IMR-90 (cell line): ENCODE data around the gene MEGF6. TPM values are rescaled to one million over a fixed set of nuclear protein-coding genes. Genes with fewer than 3 reads are reported as not detected.

Experiments used
- ATAC-seq: fragments of 200-7000 bp; cut with Tn5 transposase; 2 replicates; pipeline ENCODE4 v1.9.1; 2020; ENCODE audit warnings: low read depth, mild to moderate bottlenecking, moderate library complexity
- BruUV-seq: library from RNA; stranded (reverse); fragments of 400-500 nt; replicated peaks from 2 replicates; lab custom pipeline; 2021; lab: Mats Ljungman, UMichigan
- CTCF ChIA-PET: fragments of 300-600 bp; formaldehyde crosslinking; extraction: SDS; loops from one replicate; lab custom pipeline; 2021; ENCODE audit warnings: antibody characterized with exemption; lab: Yijun Ruan, JAX
- POLR2A ChIA-PET: fragments of 300-600 bp; sonication (Branson Sonifier 250); formaldehyde crosslinking; loops from one replicate; lab custom pipeline; 2022; ENCODE audit warnings: antibody characterized with exemption; ENCODE audit not compliant: unreplicated experiment; lab: Charles Lee
- DNase-seq: peaks from one replicate; pipeline ENCODE4 v3.0.0; 2013
- H2AFZ ChIP-seq: replicated peaks from 2 replicates; pipeline ENCODE3; 2013; ENCODE audit warnings: low read length, mild to moderate bottlenecking; ENCODE audit not compliant: poor library complexity
- H2AK5ac ChIP-seq: 2 replicates; pipeline ENCODE4 v1.6.1; 2013; ENCODE audit warnings: low read depth, low read length, inconsistent platforms
- H2AK9ac ChIP-seq: replicated peaks from 2 replicates; pipeline ENCODE3; 2013; ENCODE audit warnings: mild to moderate bottlenecking, low read depth, low read length, moderate library complexity; ENCODE audit not compliant: poor library complexity
- H2BK120ac ChIP-seq: 2 replicates; pipeline ENCODE4 v1.6.1; 2013; ENCODE audit warnings: low read depth, low read length, inconsistent platforms
- H2BK15ac ChIP-seq: 3 replicates; pipeline ENCODE4 v1.6.1; 2013; ENCODE audit warnings: low read depth, low read length, inconsistent platforms
- H2BK20ac ChIP-seq: 2 replicates; pipeline ENCODE4 v1.6.1; 2013; ENCODE audit warnings: low read depth, mild to moderate bottlenecking, inconsistent platforms, low read length, moderate library complexity
- H2BK5ac ChIP-seq: 2 replicates; pipeline ENCODE4 v1.6.1; 2013; ENCODE audit warnings: mild to moderate bottlenecking, low read depth, low read length, inconsistent platforms; ENCODE audit not compliant: poor library complexity, severe bottlenecking
- H3K14ac ChIP-seq: replicated peaks from 2 replicates; pipeline ENCODE4 v1.6.1; 2013; ENCODE audit warnings: low read depth, low read length, inconsistent platforms
- H3K18ac ChIP-seq: 2 replicates; pipeline ENCODE4 v1.6.1; 2013; ENCODE audit warnings: low read depth, low read length, control low read depth
- H3K23ac ChIP-seq: 2 replicates; pipeline ENCODE4 v1.6.1; 2013; ENCODE audit warnings: low read depth, low read length, inconsistent platforms
- H3K27ac ChIP-seq: 2 replicates; pipeline ENCODE4 v1.5.1; 2013; ENCODE audit warnings: mild to moderate bottlenecking, control low read depth, low read length; ENCODE audit not compliant: insufficient read depth
- H3K27me3 ChIP-seq: 2 replicates; pipeline ENCODE4 v1.6.1; 2013; ENCODE audit warnings: low read length; ENCODE audit not compliant: control insufficient read depth, insufficient read depth
- H3K36me3 ChIP-seq: 2 replicates; pipeline ENCODE4 v1.6.1; 2013; ENCODE audit warnings: low read length, mixed read lengths; ENCODE audit not compliant: control insufficient read depth, insufficient read depth
- H3K4ac ChIP-seq: 2 replicates; pipeline ENCODE4 v1.6.1; 2013; ENCODE audit warnings: low read depth, low read length, inconsistent platforms
- H3K4me1 ChIP-seq: 2 replicates; pipeline ENCODE4 v1.6.1; 2013; ENCODE audit warnings: low read length, mixed read lengths; ENCODE audit not compliant: control insufficient read depth, insufficient read depth
- H3K4me2 ChIP-seq: 2 replicates; pipeline ENCODE4 v1.6.1; 2013; ENCODE audit warnings: low read depth, mild to moderate bottlenecking, control low read depth, low read length, moderate library complexity
- H3K4me3 ChIP-seq: 2 replicates; pipeline ENCODE4 v1.5.1; 2013; ENCODE audit warnings: low read depth, mild to moderate bottlenecking, control low read depth, low read length, moderate library complexity; ENCODE audit not compliant: insufficient read depth
- H3K56ac ChIP-seq: 2 replicates; pipeline ENCODE4 v1.6.1; 2013; ENCODE audit warnings: low read length, inconsistent platforms; ENCODE audit not compliant: insufficient read depth; ENCODE audit errors: extremely low read depth
- H3K79me1 ChIP-seq, 2 experiments: 2 replicates each; pipeline ENCODE4 v1.6.1; 2013; ENCODE audit warnings: low read length in 2 of 2, inconsistent platforms in 1 of 2, low read depth in 1 of 2
- H3K9ac ChIP-seq: 2 replicates; pipeline ENCODE4 v1.6.1; 2013; ENCODE audit warnings: low read depth, low read length, control low read depth
- H3K9me1 ChIP-seq: 2 replicates; pipeline ENCODE4 v1.6.1; 2013; ENCODE audit warnings: low read length, inconsistent platforms; ENCODE audit not compliant: insufficient read depth
- H3K9me3 ChIP-seq: 2 replicates; pipeline ENCODE4 v1.6.1; 2013; ENCODE audit warnings: low read length; ENCODE audit not compliant: control insufficient read depth, insufficient read depth
- H4K20me1 ChIP-seq: 2 replicates; pipeline ENCODE4 v1.6.1; 2013; ENCODE audit warnings: low read length, inconsistent platforms; ENCODE audit not compliant: insufficient read depth
- H4K5ac ChIP-seq: 2 replicates; pipeline ENCODE4 v1.6.1; 2013; ENCODE audit warnings: mild to moderate bottlenecking, low read depth, low read length, control low read depth
- H4K8ac ChIP-seq, 2 experiments: 2 replicates each; pipeline ENCODE4 v1.6.1; 2013; ENCODE audit warnings: low read depth in 2 of 2, low read length in 2 of 2, control low read depth in 1 of 2, inconsistent platforms in 1 of 2
- H4K91ac ChIP-seq: 2 replicates; pipeline ENCODE4 v1.6.1; 2013; ENCODE audit warnings: low read depth, low read length, inconsistent platforms; ENCODE audit not compliant: insufficient read depth
- BHLHE40 ChIP-seq: fragments of 150-350 bp; IDR thresholded peaks from 2 replicates; pipeline ENCODE4 v1.6.1; 2016; ENCODE audit warnings: mild to moderate bottlenecking, low read depth, low read length
- CEBPB ChIP-seq: IDR thresholded peaks from 2 replicates; pipeline ENCODE4 v1.6.1; 2012; ENCODE audit warnings: low read depth, low read length, improper control_type of control experiment
- CHD1 ChIP-seq: IDR thresholded peaks from 2 replicates; pipeline ENCODE4 v1.6.1; 2012; ENCODE audit warnings: low read depth, low read length, improper control_type of control experiment
- FOS ChIP-seq: fragments of 150-350 bp; IDR thresholded peaks from 2 replicates; pipeline ENCODE4 v1.6.1; 2016; ENCODE audit warnings: low read depth, low read length
- MAFK ChIP-seq: IDR thresholded peaks from 2 replicates; pipeline ENCODE4 v1.6.1; 2012; ENCODE audit warnings: low read depth, low read length, improper control_type of control experiment
- MAZ ChIP-seq: IDR thresholded peaks from 2 replicates; pipeline ENCODE4 v1.6.1; 2012; ENCODE audit warnings: low read depth, mild to moderate bottlenecking, low read length, improper control_type of control experiment, moderate library complexity, borderline replicate concordance
- MXI1 ChIP-seq: IDR thresholded peaks from 2 replicates; pipeline ENCODE4 v1.6.1; 2012; ENCODE audit warnings: low read depth, mild to moderate bottlenecking, low read length, moderate library complexity, borderline replicate concordance
- NFE2L2 ChIP-seq: fragments of 150-350 bp; IDR thresholded peaks from 2 replicates; pipeline ENCODE4 v1.6.1; 2016; ENCODE audit warnings: low read depth, mild to moderate bottlenecking, low read length
- RCOR1 ChIP-seq: IDR thresholded peaks from 2 replicates; pipeline ENCODE4 v1.6.1; 2012; ENCODE audit warnings: mild to moderate bottlenecking, low read length, improper control_type of control experiment; ENCODE audit not compliant: insufficient replicate concordance
- SMC3 ChIP-seq: fragments of 150-350 bp; IDR thresholded peaks from 2 replicates; pipeline ENCODE4 v1.6.1; 2016; ENCODE audit warnings: low read depth, mild to moderate bottlenecking, antibody characterized with exemption, low read length, moderate library complexity
- WGBS, 2 experiments: methylation state at CpG; one replicate each; pipeline versions ENCODE4 v1.1.5 to v1.1.7; 2013; ENCODE audit warnings: missing lambda C conversion rate in 2 of 2; ENCODE audit not compliant: insufficient read length in 1 of 2; ENCODE audit errors: extremely low coverage in 2 of 2; 5-methylcytosine and 5-hydroxymethylcytosine counted together
- dilution Hi-C: fragments of 300-500 bp; cut with HindIII; formaldehyde crosslinking; loops from one replicate; pipeline ENCODE4 v1.14.3; 2018; ENCODE audit warnings: low sequenced_read_pairs; ENCODE audit not compliant: unreplicated experiment
- in situ Hi-C: fragments of 300-500 bp; cut with MboI; formaldehyde crosslinking; loops from 3 replicates; pipeline ENCODE4 v1.14.3; 2019; ENCODE audit warnings: low sequenced_read_pairs, inconsistent platforms, mixed read lengths
- intact Hi-C: fragments of 100-400 bp; cut with micrococcal nuclease; formaldehyde crosslinking; loops from 2 replicates; pipeline ENCODE4 v1.10.0; 2022
- polyA plus RNA-seq, 3 experiments: library from polyadenylated mRNA; depleted of rRNA; stranded (reverse); fragments of >200 nt; gene quantifications; 2 replicates each; pipeline ENCODE4 v1.2.3, GENCODE V29; 2012; ENCODE audit warnings: low replicate concordance in 1 of 3
- total RNA-seq: library from RNA; depleted of rRNA; stranded (reverse); fragments of >200 nt; gene quantifications from 2 replicates; pipeline ENCODE4 v1.2.3, GENCODE V29; 2012
- TF ChIP-seq, protein P1 (sequence below): conservative IDR thresholded peaks from 2 replicates; pipeline ENCODE4 v1.5.1; 2012; ENCODE audit warnings: mild to moderate bottlenecking, low read depth, low read length, improper control_type of control experiment
- TF ChIP-seq, protein P2 (sequence below): fragments of 150-350 bp; IDR thresholded peaks from 2 replicates; pipeline ENCODE4 v1.6.1; 2016; ENCODE audit warnings: low read depth, mild to moderate bottlenecking, low read length, moderate library complexity, borderline replicate concordance
- TF ChIP-seq, protein P3 (sequence below): fragments of 150-350 bp; IDR thresholded peaks from 2 replicates; pipeline ENCODE4 v1.6.1; 2017; ENCODE audit warnings: mild to moderate bottlenecking, antibody characterized with exemption, low read length, low read depth

MEGF6 gene
- total and polyA plus RNA-seq, 2 of the 4 experiments (the other 2 are of a cell fraction) = 0.72 to 4.1 TPM

DNA sequence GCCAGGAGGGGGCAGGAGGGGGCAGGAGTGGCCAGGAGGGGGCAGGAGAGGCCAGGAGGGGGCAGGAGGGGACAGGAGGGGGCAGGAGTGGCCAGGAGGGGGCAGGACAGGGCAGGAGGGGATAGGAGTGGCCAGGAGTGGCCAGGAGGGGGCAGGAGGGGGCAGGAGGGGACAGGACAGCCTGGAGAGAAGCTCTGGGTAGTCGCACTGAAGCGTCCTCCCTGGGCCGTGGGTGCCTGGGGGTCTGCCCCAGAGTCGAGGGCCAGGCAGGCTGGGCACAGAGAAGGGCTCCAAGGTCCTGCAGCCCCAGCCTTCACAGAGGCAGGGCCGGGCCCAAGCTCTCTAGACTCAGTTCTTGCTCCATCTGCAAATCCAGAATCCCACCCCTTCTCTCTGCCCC lies 22.9 kb downstream of the MEGF6 start:
- H4K5ac ChIP-seq = no peak overlapping the region
- no peak overlapping the region for H4K91ac ChIP-seq
- H3K23ac ChIP-seq = no peak overlapping the region
- no peaks in the 10 kb centered on the region for H3K79me1 ChIP-seq
- no peaks in the 10 kb centered on the region; the same call in 1 of the 2 replicates for H3K27me3 ChIP-seq
- H2BK15ac ChIP-seq = no peak overlapping the region
- no CpG with 5 or more reads among the region's 5 CpGs for WGBS, 2 experiments
- ATAC-seq = no peak
- H3K4me1 ChIP-seq = no peaks in the 10 kb centered on the region
- H3K27ac ChIP-seq = no peak overlapping the region
- DNase-seq = no peak
- H3K9me3 ChIP-seq = no peaks in the 10 kb centered on the region; the same call in 1 of the 2 replicates
- H3K4me3 ChIP-seq = no peak overlapping the region
- no peak overlapping the region for H3K9ac ChIP-seq
- in situ Hi-C loops (no loop called here), dilution Hi-C loops (no loop called here), intact Hi-C loops (no loop called here)
- H4K8ac ChIP-seq = no peak overlapping the region
- H2BK20ac ChIP-seq = no peak overlapping the region
- H3K9me1 ChIP-seq = no peaks in the 10 kb centered on the region
- no peaks in the 10 kb centered on the region for H3K36me3 ChIP-seq
- no peak overlapping the region for H3K14ac ChIP-seq
- no peak overlapping the region for H2AFZ ChIP-seq
- CTCF ChIA-PET = no interaction called here
- no peak overlapping the region for H3K4me2 ChIP-seq
- no peak overlapping the region for H3K18ac ChIP-seq
- H3K56ac ChIP-seq = no peak overlapping the region
- no peaks in the 10 kb centered on the region; the same call in 1 of the 2 replicates for H4K20me1 ChIP-seq
- BruUV-seq = no TSS peak
- H2BK5ac ChIP-seq = no peak overlapping the region
- H2AK9ac ChIP-seq = no peak overlapping the region
- H2AK5ac ChIP-seq = no peak overlapping the region
- TF ChIP-seq CHD1 (no peak), MAZ (no peak), SMC3 (no peak), NFE2L2 (no peak), MAFK (no peak), RCOR1 (no peak), CEBPB (no peak), BHLHE40 (no peak), FOS (no peak), MXI1 (no peak)
- TF ChIP-seq, protein P1, sequence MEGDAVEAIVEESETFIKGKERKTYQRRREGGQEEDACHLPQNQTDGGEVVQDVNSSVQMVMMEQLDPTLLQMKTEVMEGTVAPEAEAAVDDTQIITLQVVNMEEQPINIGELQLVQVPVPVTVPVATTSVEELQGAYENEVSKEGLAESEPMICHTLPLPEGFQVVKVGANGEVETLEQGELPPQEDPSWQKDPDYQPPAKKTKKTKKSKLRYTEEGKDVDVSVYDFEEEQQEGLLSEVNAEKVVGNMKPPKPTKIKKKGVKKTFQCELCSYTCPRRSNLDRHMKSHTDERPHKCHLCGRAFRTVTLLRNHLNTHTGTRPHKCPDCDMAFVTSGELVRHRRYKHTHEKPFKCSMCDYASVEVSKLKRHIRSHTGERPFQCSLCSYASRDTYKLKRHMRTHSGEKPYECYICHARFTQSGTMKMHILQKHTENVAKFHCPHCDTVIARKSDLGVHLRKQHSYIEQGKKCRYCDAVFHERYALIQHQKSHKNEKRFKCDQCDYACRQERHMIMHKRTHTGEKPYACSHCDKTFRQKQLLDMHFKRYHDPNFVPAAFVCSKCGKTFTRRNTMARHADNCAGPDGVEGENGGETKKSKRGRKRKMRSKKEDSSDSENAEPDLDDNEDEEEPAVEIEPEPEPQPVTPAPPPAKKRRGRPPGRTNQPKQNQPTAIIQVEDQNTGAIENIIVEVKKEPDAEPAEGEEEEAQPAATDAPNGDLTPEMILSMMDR = no peak
- TF ChIP-seq, protein P2, sequence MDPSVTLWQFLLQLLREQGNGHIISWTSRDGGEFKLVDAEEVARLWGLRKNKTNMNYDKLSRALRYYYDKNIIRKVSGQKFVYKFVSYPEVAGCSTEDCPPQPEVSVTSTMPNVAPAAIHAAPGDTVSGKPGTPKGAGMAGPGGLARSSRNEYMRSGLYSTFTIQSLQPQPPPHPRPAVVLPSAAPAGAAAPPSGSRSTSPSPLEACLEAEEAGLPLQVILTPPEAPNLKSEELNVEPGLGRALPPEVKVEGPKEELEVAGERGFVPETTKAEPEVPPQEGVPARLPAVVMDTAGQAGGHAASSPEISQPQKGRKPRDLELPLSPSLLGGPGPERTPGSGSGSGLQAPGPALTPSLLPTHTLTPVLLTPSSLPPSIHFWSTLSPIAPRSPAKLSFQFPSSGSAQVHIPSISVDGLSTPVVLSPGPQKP = no peak
- TF ChIP-seq, protein P3, sequence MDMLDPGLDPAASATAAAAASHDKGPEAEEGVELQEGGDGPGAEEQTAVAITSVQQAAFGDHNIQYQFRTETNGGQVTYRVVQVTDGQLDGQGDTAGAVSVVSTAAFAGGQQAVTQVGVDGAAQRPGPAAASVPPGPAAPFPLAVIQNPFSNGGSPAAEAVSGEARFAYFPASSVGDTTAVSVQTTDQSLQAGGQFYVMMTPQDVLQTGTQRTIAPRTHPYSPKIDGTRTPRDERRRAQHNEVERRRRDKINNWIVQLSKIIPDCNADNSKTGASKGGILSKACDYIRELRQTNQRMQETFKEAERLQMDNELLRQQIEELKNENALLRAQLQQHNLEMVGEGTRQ = no peak
- POLR2A ChIA-PET = no interaction called here
- no peak overlapping the region for H3K4ac ChIP-seq
- no peak overlapping the region for H2BK120ac ChIP-seq
